Mesangial cell (primary cell): Measurements from ENCODE around the gene MAP7. TPM values are rescaled to one million over a fixed set of nuclear protein-coding genes. Genes with fewer than 3 reads are reported as not detected.

ENCODE experiments used
- total RNA-seq: library from RNA; depleted of rRNA; stranded (reverse); fragments of >200 nt; gene quantifications from 2 replicates; pipeline ENCODE4 v1.2.3, GENCODE V29; 2015

The MAP7 gene
- 2.8 and 4.8 TPM in 2 replicates for total RNA-seq

DNA sequence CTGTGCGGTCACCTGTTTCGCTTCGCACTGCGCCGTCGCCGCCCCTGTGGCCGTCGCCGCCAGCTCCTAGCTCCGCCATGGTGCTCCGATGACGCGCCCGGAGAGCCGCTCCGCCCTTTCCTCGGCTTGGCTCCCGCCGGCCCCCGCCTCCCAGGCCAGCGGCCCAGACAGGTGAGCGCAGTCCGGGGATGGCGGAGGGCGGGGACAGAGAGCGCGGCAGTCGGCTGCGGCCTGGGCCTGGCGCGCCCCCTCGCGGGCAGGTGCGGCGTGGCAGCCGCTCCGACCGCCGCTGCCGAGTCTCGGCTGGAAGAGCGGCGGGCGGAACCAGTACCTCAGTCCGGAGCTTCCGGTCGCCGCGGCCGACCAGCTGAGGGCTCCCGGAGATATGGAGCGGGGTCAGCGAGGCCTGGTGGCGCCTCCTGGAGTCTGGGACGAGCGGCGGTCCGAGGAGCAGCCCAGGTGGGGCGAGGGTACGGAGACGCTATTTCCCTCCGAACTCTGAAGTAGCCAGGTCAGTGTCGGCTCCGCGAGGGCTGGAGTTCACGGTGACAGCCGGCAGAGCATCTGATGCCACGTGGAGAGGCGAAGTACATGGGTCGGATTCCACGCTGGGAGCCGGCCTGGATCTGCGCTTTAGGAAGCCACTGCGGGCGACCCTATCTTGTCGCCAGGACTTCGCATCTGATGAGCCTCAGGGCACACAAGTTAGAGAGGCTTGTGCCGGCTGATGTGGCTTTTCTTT, at the start of gene MAP7:
Gene MAP7, minus strand, starts transcription at position 93 of the 742 bp plus-strand sequence. Its CDS starts 14 bp downstream, at position 79.

Other genes with a start within 250 kb of the MAP7 start
- gene MAP3K5, start 242.1 kb upstream of the MAP7 start, total RNA-seq, result 9.4 and 9.5 TPM in 2 replicates